H1 (cell line): Measurements from ENCODE around the gene TSPAN9. TPM values are rescaled to one million over a fixed set of nuclear protein-coding genes. Genes with fewer than 3 reads are reported as not detected.

Source experiments
- NANOG ChIP-seq: IDR thresholded peaks from 2 replicates; pipeline ENCODE4 v1.6.1; 2011; ENCODE audit warnings: low read length, low read depth, mild to moderate bottlenecking, inconsistent platforms; ENCODE audit not compliant: insufficient read depth, poor library complexity, severe bottlenecking
- RNF2 ChIP-seq: fragments of 200-900, 300-1000 bp; sonication (generic); IDR thresholded peaks from 2 replicates; pipeline ENCODE4 v1.7.1; 2016; ENCODE audit warnings: borderline replicate concordance, low read depth, mild to moderate bottlenecking, antibody characterized with exemption, low read length; ENCODE audit not compliant: poor library complexity, severe bottlenecking; ENCODE audit errors: missing control alignments
- SIN3A ChIP-seq, 2 experiments: IDR thresholded peaks in 1 of 2; conservative IDR thresholded peaks in 1 of 2; 2 replicates each; pipeline ENCODE4 v1.6.1; 2011 to 2012; ENCODE audit warnings: low read length in 2 of 2, improper control_type of control experiment in 1 of 2, low read depth in 1 of 2, mild to moderate bottlenecking in 1 of 2
- SP1 ChIP-seq: IDR thresholded peaks from 2 replicates; pipeline ENCODE4 v1.6.1; 2011; ENCODE audit warnings: low read depth, low read length
- polyA plus RNA-seq, 7 experiments: library from polyadenylated mRNA; depleted of rRNA in 3 of 7; stranded (reverse) in 5 of 7; unstranded in 2 of 7; fragments of >200 nt in 5 of 7; fragments of 200-250 nt in 2 of 7; gene quantifications; 1 replicate in 5 of 7; 2 replicates in 1 of 7; 4 replicates in 1 of 7; pipeline versions ENCODE4 v1.2.1 to v1.2.3, GENCODE V29; 2011 to 2013; ENCODE audit warnings: missing spikeins in 2 of 7, mixed read lengths in 2 of 7
- total RNA-seq: library from RNA; stranded (reverse); fragmentation: NEBNext Ultra II Directional; extraction: Animal tissue kit (Norgen Biotek cat#: 25700); gene quantifications from 2 replicates; pipeline ENCODE4 v1.2.1, GENCODE V29; 2021
- TF ChIP-seq, protein P1 (sequence below): fragments of 300-600 bp; sonication (generic); IDR thresholded peaks from 2 replicates; pipeline ENCODE4 v1.7.1; 2012; ENCODE audit warnings: low read length, moderate library complexity, mild to moderate bottlenecking, inconsistent platforms; ENCODE audit not compliant: insufficient replicate concordance
- TF ChIP-seq, protein P2 (sequence below), 3 experiments: IDR thresholded peaks; 1 replicate in 2 of 3; 2 replicates in 1 of 3; pipeline versions ENCODE4 v1.5.1 to v1.6.1; 2011; ENCODE audit warnings: low read length in 3 of 3, mild to moderate bottlenecking in 3 of 3, inconsistent platforms in 2 of 3, low read depth in 1 of 3, moderate library complexity in 1 of 3; ENCODE audit not compliant: insufficient read depth in 1 of 3; ENCODE audit errors: control extremely low read depth in 1 of 3

The TSPAN9 gene
- total and polyA plus RNA-seq, 2 of the 8 experiments (the other 6 are each of a cell fraction or from before 2014, with no cell fraction given) = 11.5 to 29.1 TPM

DNA sequence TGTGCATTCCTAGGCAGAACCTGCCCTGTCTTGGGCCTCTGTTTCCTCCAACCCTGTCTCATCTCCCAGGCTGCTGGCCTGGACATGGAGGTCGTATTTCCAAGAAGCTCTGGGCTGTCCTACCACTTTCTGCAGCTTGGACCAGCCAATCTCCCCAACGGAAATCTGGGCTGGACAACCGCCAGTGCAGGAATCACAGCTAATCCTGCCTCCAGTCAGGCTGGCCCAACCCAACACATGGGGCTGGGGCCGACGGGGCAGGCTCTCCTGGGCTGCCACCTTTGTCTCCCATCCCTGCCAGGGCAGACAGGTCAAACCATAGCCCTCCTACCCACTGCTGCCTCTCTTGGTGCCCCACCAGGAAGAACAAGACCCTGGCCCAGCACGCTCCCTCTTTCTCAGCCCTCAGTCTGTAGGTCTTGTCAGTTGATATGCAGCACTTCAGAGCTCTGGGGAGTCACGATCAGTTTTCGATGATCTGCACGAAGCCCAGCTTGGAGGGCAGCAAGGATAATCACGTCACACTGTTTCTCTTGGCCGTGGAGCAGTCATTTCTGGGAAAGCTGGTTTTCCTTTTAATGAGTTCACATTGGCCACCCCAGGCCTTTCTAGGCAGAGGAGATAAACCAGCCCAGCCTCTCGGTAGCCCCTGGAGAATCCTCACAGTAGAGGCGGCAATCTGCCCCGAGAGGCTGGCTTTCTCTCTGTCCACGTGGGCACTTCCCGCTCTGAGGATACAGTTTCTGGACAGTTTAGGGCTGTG, 218.6 kb downstream of the TSPAN9 start (continued):
- TF ChIP-seq, protein P1, sequence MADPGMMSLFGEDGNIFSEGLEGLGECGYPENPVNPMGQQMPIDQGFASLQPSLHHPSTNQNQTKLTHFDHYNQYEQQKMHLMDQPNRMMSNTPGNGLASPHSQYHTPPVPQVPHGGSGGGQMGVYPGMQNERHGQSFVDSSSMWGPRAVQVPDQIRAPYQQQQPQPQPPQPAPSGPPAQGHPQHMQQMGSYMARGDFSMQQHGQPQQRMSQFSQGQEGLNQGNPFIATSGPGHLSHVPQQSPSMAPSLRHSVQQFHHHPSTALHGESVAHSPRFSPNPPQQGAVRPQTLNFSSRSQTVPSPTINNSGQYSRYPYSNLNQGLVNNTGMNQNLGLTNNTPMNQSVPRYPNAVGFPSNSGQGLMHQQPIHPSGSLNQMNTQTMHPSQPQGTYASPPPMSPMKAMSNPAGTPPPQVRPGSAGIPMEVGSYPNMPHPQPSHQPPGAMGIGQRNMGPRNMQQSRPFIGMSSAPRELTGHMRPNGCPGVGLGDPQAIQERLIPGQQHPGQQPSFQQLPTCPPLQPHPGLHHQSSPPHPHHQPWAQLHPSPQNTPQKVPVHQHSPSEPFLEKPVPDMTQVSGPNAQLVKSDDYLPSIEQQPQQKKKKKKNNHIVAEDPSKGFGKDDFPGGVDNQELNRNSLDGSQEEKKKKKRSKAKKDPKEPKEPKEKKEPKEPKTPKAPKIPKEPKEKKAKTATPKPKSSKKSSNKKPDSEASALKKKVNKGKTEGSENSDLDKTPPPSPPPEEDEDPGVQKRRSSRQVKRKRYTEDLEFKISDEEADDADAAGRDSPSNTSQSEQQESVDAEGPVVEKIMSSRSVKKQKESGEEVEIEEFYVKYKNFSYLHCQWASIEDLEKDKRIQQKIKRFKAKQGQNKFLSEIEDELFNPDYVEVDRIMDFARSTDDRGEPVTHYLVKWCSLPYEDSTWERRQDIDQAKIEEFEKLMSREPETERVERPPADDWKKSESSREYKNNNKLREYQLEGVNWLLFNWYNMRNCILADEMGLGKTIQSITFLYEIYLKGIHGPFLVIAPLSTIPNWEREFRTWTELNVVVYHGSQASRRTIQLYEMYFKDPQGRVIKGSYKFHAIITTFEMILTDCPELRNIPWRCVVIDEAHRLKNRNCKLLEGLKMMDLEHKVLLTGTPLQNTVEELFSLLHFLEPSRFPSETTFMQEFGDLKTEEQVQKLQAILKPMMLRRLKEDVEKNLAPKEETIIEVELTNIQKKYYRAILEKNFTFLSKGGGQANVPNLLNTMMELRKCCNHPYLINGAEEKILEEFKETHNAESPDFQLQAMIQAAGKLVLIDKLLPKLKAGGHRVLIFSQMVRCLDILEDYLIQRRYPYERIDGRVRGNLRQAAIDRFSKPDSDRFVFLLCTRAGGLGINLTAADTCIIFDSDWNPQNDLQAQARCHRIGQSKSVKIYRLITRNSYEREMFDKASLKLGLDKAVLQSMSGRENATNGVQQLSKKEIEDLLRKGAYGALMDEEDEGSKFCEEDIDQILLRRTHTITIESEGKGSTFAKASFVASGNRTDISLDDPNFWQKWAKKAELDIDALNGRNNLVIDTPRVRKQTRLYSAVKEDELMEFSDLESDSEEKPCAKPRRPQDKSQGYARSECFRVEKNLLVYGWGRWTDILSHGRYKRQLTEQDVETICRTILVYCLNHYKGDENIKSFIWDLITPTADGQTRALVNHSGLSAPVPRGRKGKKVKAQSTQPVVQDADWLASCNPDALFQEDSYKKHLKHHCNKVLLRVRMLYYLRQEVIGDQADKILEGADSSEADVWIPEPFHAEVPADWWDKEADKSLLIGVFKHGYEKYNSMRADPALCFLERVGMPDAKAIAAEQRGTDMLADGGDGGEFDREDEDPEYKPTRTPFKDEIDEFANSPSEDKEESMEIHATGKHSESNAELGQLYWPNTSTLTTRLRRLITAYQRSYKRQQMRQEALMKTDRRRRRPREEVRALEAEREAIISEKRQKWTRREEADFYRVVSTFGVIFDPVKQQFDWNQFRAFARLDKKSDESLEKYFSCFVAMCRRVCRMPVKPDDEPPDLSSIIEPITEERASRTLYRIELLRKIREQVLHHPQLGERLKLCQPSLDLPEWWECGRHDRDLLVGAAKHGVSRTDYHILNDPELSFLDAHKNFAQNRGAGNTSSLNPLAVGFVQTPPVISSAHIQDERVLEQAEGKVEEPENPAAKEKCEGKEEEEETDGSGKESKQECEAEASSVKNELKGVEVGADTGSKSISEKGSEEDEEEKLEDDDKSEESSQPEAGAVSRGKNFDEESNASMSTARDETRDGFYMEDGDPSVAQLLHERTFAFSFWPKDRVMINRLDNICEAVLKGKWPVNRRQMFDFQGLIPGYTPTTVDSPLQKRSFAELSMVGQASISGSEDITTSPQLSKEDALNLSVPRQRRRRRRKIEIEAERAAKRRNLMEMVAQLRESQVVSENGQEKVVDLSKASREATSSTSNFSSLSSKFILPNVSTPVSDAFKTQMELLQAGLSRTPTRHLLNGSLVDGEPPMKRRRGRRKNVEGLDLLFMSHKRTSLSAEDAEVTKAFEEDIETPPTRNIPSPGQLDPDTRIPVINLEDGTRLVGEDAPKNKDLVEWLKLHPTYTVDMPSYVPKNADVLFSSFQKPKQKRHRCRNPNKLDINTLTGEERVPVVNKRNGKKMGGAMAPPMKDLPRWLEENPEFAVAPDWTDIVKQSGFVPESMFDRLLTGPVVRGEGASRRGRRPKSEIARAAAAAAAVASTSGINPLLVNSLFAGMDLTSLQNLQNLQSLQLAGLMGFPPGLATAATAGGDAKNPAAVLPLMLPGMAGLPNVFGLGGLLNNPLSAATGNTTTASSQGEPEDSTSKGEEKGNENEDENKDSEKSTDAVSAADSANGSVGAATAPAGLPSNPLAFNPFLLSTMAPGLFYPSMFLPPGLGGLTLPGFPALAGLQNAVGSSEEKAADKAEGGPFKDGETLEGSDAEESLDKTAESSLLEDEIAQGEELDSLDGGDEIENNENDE = no peak
- TF ChIP-seq SIN3A (conservative IDR thresholded peaks at IDR 0.05 in 1 of 2, IDR thresholded peaks at IDR 0.05 in 1 of 2; ENCODE audit: low read depth in 1 of 2, low read length in 2 of 2) (no peak), RNF2 (no peak), SP1 (no peak), NANOG (no peak)
- TF ChIP-seq, protein P2, sequence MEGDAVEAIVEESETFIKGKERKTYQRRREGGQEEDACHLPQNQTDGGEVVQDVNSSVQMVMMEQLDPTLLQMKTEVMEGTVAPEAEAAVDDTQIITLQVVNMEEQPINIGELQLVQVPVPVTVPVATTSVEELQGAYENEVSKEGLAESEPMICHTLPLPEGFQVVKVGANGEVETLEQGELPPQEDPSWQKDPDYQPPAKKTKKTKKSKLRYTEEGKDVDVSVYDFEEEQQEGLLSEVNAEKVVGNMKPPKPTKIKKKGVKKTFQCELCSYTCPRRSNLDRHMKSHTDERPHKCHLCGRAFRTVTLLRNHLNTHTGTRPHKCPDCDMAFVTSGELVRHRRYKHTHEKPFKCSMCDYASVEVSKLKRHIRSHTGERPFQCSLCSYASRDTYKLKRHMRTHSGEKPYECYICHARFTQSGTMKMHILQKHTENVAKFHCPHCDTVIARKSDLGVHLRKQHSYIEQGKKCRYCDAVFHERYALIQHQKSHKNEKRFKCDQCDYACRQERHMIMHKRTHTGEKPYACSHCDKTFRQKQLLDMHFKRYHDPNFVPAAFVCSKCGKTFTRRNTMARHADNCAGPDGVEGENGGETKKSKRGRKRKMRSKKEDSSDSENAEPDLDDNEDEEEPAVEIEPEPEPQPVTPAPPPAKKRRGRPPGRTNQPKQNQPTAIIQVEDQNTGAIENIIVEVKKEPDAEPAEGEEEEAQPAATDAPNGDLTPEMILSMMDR (IDR thresholded peaks at IDR 0.05; ENCODE audit: control extremely low read depth in 1 of 3, insufficient read depth in 1 of 3, low read depth in 1 of 3, low read length in 3 of 3) = no peak
